T-cell (primary cell): ENCODE measurements around the gene SAP130. TPM values are rescaled to one million over a fixed set of nuclear protein-coding genes. Genes with fewer than 3 reads are reported as not detected.

Experiments used
- ATAC-seq, 4 experiments: fragments of 200-7000 bp in 3 of 4; fragments of 150-1000 bp in 1 of 4; cut with Tn5 transposase; replicated peaks in 1 of 4; 1 replicate in 3 of 4; 2 replicates in 1 of 4; pipeline ENCODE4 v1.10.0; 2021; ENCODE audit warnings: moderate library complexity in 3 of 4, mild to moderate bottlenecking in 2 of 4, moderate number of reproducible peaks in 1 of 4
- CTCF ChIA-PET, 2 donors: fragments of 300-600 bp; sonication (Branson Sonifier 250); formaldehyde crosslinking; loops; one replicate each; lab custom pipeline; 2022; ENCODE audit warnings: antibody characterized with exemption in 2 of 2; lab: Charles Lee
- POLR2A ChIA-PET, 2 donors: fragments of 300-600 bp; sonication (Branson Sonifier 250); formaldehyde crosslinking; loops; one replicate each; lab custom pipeline; 2022; ENCODE audit warnings: antibody characterized with exemption in 2 of 2; lab: Charles Lee
- DNase-seq, 35 experiments: peaks; one replicate each; pipeline versions ENCODE4 v3.0.0 to v3.0.0-alpha.2; 2013 to 2023
- H3K27ac ChIP-seq: one replicate; pipeline ENCODE4 v1.5.1; 2013; ENCODE audit warnings: low read length
- H3K27me3 ChIP-seq, 2 experiments: replicated peaks in 1 of 2; 1 replicate in 1 of 2; 2 replicates in 1 of 2; pipeline versions ENCODE4 v1.6.1 to v1.7.0; 2013; ENCODE audit warnings: low read length in 1 of 2, mixed read lengths in 1 of 2; ENCODE audit not compliant: control insufficient read depth in 2 of 2, insufficient read depth in 2 of 2; ENCODE audit errors: extremely low read depth in 1 of 2
- H3K36me3 ChIP-seq, 2 donors: 1 replicate in 1 of 2; 2 replicates in 1 of 2; pipeline versions ENCODE4 v1.6.1 to v1.7.0; 2013; ENCODE audit warnings: low read length in 1 of 2; ENCODE audit not compliant: control insufficient read depth in 2 of 2, insufficient read depth in 1 of 2; ENCODE audit errors: extremely low read depth in 1 of 2
- H3K4me1 ChIP-seq, 2 experiments: 1 replicate in 1 of 2; 2 replicates in 1 of 2; pipeline versions ENCODE4 v1.6.1 to v1.7.0; 2013; ENCODE audit warnings: low read length in 2 of 2, mixed read lengths in 1 of 2; ENCODE audit not compliant: insufficient read depth in 2 of 2, control insufficient read depth in 1 of 2; ENCODE audit errors: extremely low read depth in 1 of 2
- H3K4me3 ChIP-seq, 2 donors: 1 replicate in 1 of 2; 2 replicates in 1 of 2; pipeline versions ENCODE4 v1.5.1 to v1.7.0; 2013; ENCODE audit warnings: mild to moderate bottlenecking in 2 of 2, low read length in 1 of 2, moderate library complexity in 1 of 2; ENCODE audit not compliant: control insufficient read depth in 1 of 2; ENCODE audit errors: extremely low read depth in 1 of 2
- H3K9me3 ChIP-seq: 2 replicates; pipeline ENCODE4 v1.7.0; 2013
- H3K27ac Mint-ChIP-seq, 2 donors: one replicate each; pipeline ENCODE4 v1.8.0; 2020 to 2021; ENCODE audit warnings: mild to moderate bottlenecking in 2 of 2, mixed read lengths in 2 of 2
- H3K27me3 Mint-ChIP-seq, 2 donors: one replicate each; pipeline ENCODE4 v1.8.0; 2021 to 2022; ENCODE audit warnings: mixed read lengths in 2 of 2
- H3K36me3 Mint-ChIP-seq: one replicate; pipeline ENCODE4 v1.8.0; 2021; ENCODE audit warnings: mixed read lengths
- H3K4me1 Mint-ChIP-seq, 3 donors: one replicate each; pipeline ENCODE4 v1.8.0; 2020 to 2022; ENCODE audit warnings: mixed read lengths in 3 of 3, mild to moderate bottlenecking in 1 of 3
- H3K4me3 Mint-ChIP-seq, 3 donors: one replicate each; pipeline ENCODE4 v1.8.0; 2020 to 2022; ENCODE audit warnings: mild to moderate bottlenecking in 3 of 3, mixed read lengths in 3 of 3, moderate library complexity in 3 of 3
- H3K9me3 Mint-ChIP-seq, 3 donors: one replicate each; pipeline ENCODE4 v1.8.0; 2020 to 2022; ENCODE audit warnings: mixed read lengths in 3 of 3
- WGBS: methylation state at CpG from one replicate; pipeline ENCODE4 v1.1.5; 2013; ENCODE audit warnings: missing lambda C conversion rate; ENCODE audit not compliant: insufficient coverage; 5-methylcytosine and 5-hydroxymethylcytosine counted together
- total RNA-seq, 35 experiments: library from RNA in 6 of 35; stranded (reverse) in 6 of 35; fragments of 120-200 nt in 1 of 35; gene quantifications; one replicate each; pipeline versions ENCODE4 v1.2.1 to v1.2.4 and lab custom pipeline; 2013 to 2026

Gene SAP130
- total RNA-seq, 5 donors from 2014 or later (not counting 1 experiment from before 2014, with no cell fraction given): 25.3 to 31.2 (median 29.2) TPM

DNA sequence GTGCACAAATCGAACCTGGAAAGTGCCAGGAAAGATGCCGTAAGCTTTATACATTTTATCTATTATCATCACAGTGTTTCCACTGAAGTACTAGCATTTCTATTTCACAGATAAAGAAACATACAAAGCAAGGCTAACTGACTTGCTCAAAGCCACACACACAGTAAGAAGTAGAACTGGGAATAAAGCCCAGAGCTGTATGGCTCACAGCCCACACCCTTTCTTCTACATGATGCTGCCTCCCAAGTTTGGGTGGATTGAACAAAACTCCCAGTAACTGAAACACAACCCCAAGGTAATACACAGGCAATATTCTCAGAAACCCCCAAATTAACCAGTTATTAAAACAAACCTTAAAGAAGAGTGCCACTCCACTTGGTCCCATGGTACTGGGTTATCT lies 11.2 kb downstream of the SAP130 start:
- DNase-seq (no peak), ATAC-seq (no peak)
- no peak overlapping the region for H3K4me3 Mint-ChIP-seq
- H3K36me3 Mint-ChIP-seq: peaks cover 43% of the 10 kb centered on the region
- H3K9me3 Mint-ChIP-seq: no peaks in the 10 kb centered on the region
- no peaks in the 10 kb centered on the region for H3K27me3 ChIP-seq
- CTCF ChIA-PET: interaction anchor here in 1 of 2 donors (0.5 kb wide), 1 partner anchor 211 kb away, joined by 3 read pairs; no protein-coding TSS in a partner anchor
- H3K9me3 ChIP-seq: no peaks in the 10 kb centered on the region
- H3K27me3 Mint-ChIP-seq: no peaks in the 10 kb centered on the region
- POLR2A ChIA-PET: interaction anchor here in 1 of 2 donors (0.6 kb wide), 1 partner anchor 82 kb away, joined by 3 read pairs; no protein-coding TSS in a partner anchor
- WGBS: 100% methylated on average over 2 of the region's 2 CpGs
- no peaks in the 10 kb centered on the region for H3K4me1 ChIP-seq
- H3K4me3 ChIP-seq: no peak overlapping the region
- H3K4me1 Mint-ChIP-seq: peaks cover under 1 to 1% (median under 1%) of the 10 kb centered on the region in 3 donors
- H3K36me3 ChIP-seq: peaks cover 10 to 71% of the 10 kb centered on the region in 2 donors
- H3K27ac ChIP-seq: no peak overlapping the region
- no peak overlapping the region for H3K27ac Mint-ChIP-seq

DNA sequence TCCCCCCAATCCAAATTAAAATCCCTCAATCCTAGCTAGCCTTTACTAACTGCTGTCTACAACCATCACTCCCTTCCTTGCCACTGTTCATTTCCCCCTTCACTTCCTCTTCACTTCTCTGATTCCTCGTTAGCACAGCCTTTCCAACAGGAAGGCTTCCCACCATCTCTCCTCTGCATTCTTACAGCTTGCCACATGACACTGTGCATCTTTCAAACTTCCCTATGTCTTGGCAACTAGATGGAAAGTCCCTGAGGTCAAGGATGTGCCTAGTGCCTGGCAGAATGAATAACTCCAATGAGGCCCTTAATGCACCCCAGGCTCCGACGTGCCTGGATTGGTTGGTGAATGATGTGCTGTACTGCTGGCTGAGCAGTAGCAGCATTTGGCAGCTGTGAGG lies 15.2 kb downstream of the SAP130 start:
- peaks cover 72% of the 10 kb centered on the region for H3K36me3 Mint-ChIP-seq
- Histone ChIP-seq H3K36me3 (peaks cover 14 to 98% of the 10 kb centered on the region in 2 donors), H3K4me3 (no peak overlapping the region), H3K27ac (no peak overlapping the region), H3K4me1 (no peaks in the 10 kb centered on the region), H3K9me3 (no peaks in the 10 kb centered on the region), H3K27me3 (no peaks in the 10 kb centered on the region)
- no peaks in the 10 kb centered on the region for H3K27me3 Mint-ChIP-seq
- no peak overlapping the region for H3K4me3 Mint-ChIP-seq
- ATAC-seq (no peak), DNase-seq (no peak)
- CTCF ChIA-PET: no interaction called here
- H3K9me3 Mint-ChIP-seq: no peaks in the 10 kb centered on the region
- WGBS: 90% methylated on average over 3 of the region's 3 CpGs
- H3K27ac Mint-ChIP-seq: no peak overlapping the region
- POLR2A ChIA-PET: interaction anchor here (0.6 kb wide), 2 partner anchors 153 to 302 kb away, joined by 3 to 5 read pairs; no protein-coding TSS in a partner anchor
- H3K4me1 Mint-ChIP-seq: no peaks in the 10 kb centered on the region

DNA sequence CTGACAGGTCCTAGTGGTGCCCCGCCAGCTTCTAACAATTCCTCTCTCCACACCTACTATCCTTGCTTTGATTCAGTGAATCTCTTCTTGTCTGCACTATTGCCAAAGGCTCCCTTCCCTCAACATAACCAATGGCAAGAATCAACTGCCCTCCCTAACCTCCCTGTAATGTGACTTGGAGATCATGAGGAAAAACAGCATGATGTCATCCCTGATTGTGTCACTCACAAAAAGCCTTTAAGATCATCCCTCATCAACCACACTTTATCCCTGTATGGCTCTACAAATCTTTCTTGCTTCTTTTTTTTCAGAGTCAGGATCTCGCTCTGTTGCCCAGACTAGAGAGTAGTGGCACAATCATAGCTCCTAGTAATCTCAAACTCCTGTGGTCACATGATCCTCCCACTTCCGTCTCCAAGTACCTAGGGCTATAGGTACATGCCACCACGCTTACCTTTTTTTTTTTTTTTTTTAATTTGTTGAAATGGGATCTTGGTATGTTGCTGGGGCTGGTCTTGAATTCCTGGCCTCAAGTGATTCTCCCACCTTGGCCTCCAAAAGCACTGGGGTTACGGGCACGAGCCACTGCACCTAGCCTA lies 19.7 kb downstream of the SAP130 start:
- Histone ChIP-seq H3K9me3 (no peaks in the 10 kb centered on the region), H3K4me1 (no peaks in the 10 kb centered on the region), H3K4me3 (no peak overlapping the region), H3K27me3 (no peaks in the 10 kb centered on the region), H3K36me3 (peaks cover 7 to 79% of the 10 kb centered on the region in 2 donors), H3K27ac (no peak overlapping the region)
- DNase-seq (no peak), ATAC-seq (no peak)
- Mint-ChIP-seq H3K36me3 (peaks cover 75% of the 10 kb centered on the region), H3K27me3 (no peaks in the 10 kb centered on the region), H3K4me3 (no peak overlapping the region), H3K9me3 (no peaks in the 10 kb centered on the region), H3K4me1 (no peaks in the 10 kb centered on the region), H3K27ac (no peak overlapping the region)
- POLR2A ChIA-PET: interaction anchor here in 1 of 2 donors (0.7 kb wide), 1 partner anchor 16 kb away, joined by 4 read pairs; no protein-coding TSS in a partner anchor
- CTCF ChIA-PET: interaction anchor here in 1 of 2 donors (0.7 kb wide), 1 partner anchor 455 kb away, joined by 3 read pairs; no protein-coding TSS in a partner anchor
- whole genome bisulfite sequencing: 100% methylated on average over 3 of the region's 6 CpGs

DNA sequence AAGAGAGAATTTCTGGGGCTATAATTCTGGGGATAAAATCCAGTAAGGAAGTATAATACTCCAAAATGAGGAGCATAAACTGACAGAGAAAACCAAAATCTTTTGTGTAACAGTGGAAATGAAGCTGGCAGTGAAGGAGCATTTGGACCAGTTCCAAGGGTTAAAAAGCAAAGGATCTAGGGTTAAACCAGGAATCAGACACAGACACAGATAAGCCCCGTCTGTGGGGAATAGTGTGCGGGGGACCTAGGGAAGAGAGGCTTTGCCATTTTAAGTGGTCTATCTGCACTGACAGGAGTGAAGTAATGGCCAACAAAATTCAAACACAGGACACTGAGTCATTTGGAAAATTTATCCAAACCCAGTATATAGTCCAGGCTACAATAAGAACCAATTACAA lies 23.4 kb downstream of the SAP130 start:
- no peaks in the 10 kb centered on the region for H3K4me1 Mint-ChIP-seq
- H3K9me3 Mint-ChIP-seq: no peaks in the 10 kb centered on the region
- no peak overlapping the region for H3K27ac ChIP-seq
- H3K36me3 ChIP-seq: peaks cover 9 to 77% of the 10 kb centered on the region in 2 donors
- H3K27ac Mint-ChIP-seq: no peak overlapping the region
- WGBS: no CpG with 5 or more reads among the region's 2 CpGs
- no peaks in the 10 kb centered on the region for H3K4me1 ChIP-seq
- H3K4me3 Mint-ChIP-seq: no peak overlapping the region
- H3K4me3 ChIP-seq: no peak overlapping the region
- ATAC-seq: no peak
- H3K36me3 Mint-ChIP-seq: peaks cover 74% of the 10 kb centered on the region
- no peaks in the 10 kb centered on the region for H3K27me3 Mint-ChIP-seq
- no peaks in the 10 kb centered on the region for H3K27me3 ChIP-seq
- no peak for DNase-seq
- no peaks in the 10 kb centered on the region for H3K9me3 ChIP-seq
- CTCF ChIA-PET: no interaction called here
- POLR2A ChIA-PET: no interaction called here

DNA sequence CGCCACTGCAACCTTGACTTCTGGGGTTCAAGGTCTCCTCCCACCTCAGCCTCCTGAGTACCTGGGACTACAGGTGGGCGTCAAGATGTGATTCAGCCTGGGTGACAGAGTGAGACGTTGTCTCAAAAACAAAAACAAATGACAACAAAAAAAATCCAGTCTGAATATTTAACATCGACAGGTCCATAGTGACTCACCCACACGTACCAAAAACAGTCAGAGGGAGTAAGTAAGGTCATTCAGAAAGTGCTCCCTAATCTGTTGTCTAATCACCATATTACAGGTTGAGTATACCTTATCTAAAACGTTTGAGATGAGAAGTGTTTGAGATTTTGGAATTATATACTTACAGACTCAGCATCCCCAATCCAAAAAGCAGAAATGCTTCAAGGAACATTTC lies 24.4 kb downstream of the SAP130 start:
- CTCF ChIA-PET: no interaction called here
- Histone ChIP-seq H3K36me3 (peaks cover 6 to 75% of the 10 kb centered on the region in 2 donors), H3K4me3 (no peak overlapping the region), H3K4me1 (no peaks in the 10 kb centered on the region), H3K27ac (no peak overlapping the region), H3K9me3 (no peaks in the 10 kb centered on the region), H3K27me3 (no peaks in the 10 kb centered on the region)
- Mint-ChIP-seq H3K27ac (no peak overlapping the region), H3K27me3 (no peaks in the 10 kb centered on the region), H3K36me3 (peaks cover 73% of the 10 kb centered on the region), H3K4me1 (no peaks in the 10 kb centered on the region), H3K4me3 (no peak overlapping the region), H3K9me3 (no peaks in the 10 kb centered on the region)
- ATAC-seq (no peak), DNase-seq (no peak)
- WGBS: no CpG with 5 or more reads among the region's 6 CpGs
- POLR2A ChIA-PET: no interaction called here

DNA sequence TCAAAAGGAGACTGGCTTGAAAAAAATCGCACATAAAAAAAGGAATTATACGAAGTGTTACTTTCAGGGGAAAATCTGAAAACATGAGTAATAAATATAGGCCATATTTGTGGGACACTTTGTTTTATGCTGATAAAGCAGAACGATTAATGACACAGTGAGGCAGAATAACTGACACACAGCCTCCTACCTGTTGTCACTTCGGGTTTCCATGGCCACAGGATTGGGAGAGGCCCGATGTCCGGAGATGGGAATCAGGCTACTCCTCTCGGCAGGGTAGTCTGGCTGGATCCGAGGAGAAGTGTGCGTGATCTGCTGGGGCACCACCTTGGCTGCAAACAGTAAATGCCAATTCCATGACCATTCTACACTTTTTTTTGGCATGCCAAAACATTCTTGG lies 31.7 kb downstream of the SAP130 start:
- Mint-ChIP-seq H3K36me3 (peaks cover 59% of the 10 kb centered on the region), H3K4me3 (no peak overlapping the region), H3K4me1 (no peaks in the 10 kb centered on the region), H3K27me3 (no peaks in the 10 kb centered on the region), H3K27ac (no peak overlapping the region), H3K9me3 (no peaks in the 10 kb centered on the region)
- ATAC-seq (no peak), DNase-seq (no peak)
- no peak overlapping the region for H3K27ac ChIP-seq
- no peak overlapping the region for H3K4me3 ChIP-seq
- H3K27me3 ChIP-seq: no peaks in the 10 kb centered on the region
- ChIA-PET CTCF (no interaction called here), POLR2A (interaction anchor here in 1 of 2 donors (0.6 kb wide), 1 partner anchor 137 kb away, joined by 3 read pairs; no protein-coding TSS in a partner anchor)
- 96% methylated on average over 6 of the region's 9 CpGs for WGBS
- peaks cover 5 to 81% of the 10 kb centered on the region in 2 donors for H3K36me3 ChIP-seq
- H3K4me1 ChIP-seq: no peaks in the 10 kb centered on the region
- H3K9me3 ChIP-seq: no peaks in the 10 kb centered on the region
